OCI-LY3 (cell line): Measurements from ENCODE around the gene PLEKHH2.

Experiments
- H2AFZ ChIP-seq: fragments of 200-600, 300-600 bp; shearing (Covaris generic); 2 replicates; pipeline ENCODE4 v1.6.0; 2014; ENCODE audit warnings: antibody characterized with exemption, low read depth, low read length
- H3K27ac ChIP-seq: fragments of 200-600, 300-600 bp; sonication (generic); 2 replicates; pipeline ENCODE4 v1.5.1; 2014; ENCODE audit warnings: mild to moderate bottlenecking, low read length, moderate library complexity, mixed read lengths
- H3K27me3 ChIP-seq: fragments of 200-600, 300-600 bp; sonication (generic); 2 replicates; pipeline ENCODE4 v1.6.1; 2014; ENCODE audit warnings: low read depth, low read length, mixed read lengths
- H3K36me3 ChIP-seq: fragments of 200-600, 300-600 bp; sonication (generic); replicated peaks from 2 replicates; pipeline ENCODE3; 2014; ENCODE audit warnings: low read depth, low read length, mixed read lengths
- H3K4me1 ChIP-seq: fragments of 300-600, 200-600 bp; sonication (generic); 2 replicates; pipeline ENCODE4 v1.6.1; 2014; ENCODE audit warnings: low read length, mixed read lengths
- H3K4me2 ChIP-seq: fragments of 200-600, 300-600 bp; sonication (generic); 2 replicates; pipeline ENCODE4 v1.6.1; 2014; ENCODE audit warnings: low read length, mixed read lengths
- H3K4me3 ChIP-seq: fragments of 300-600, 200-600 bp; sonication (generic); 2 replicates; pipeline ENCODE4 v1.5.1; 2014; ENCODE audit warnings: antibody characterized with exemption, mild to moderate bottlenecking, low read length, moderate library complexity
- H3K79me2 ChIP-seq: fragments of 300-600, 200-600 bp; shearing (Covaris generic); 2 replicates; pipeline ENCODE4 v1.6.1; 2014; ENCODE audit warnings: mild to moderate bottlenecking, low read length, mixed read lengths
- H3K9ac ChIP-seq: fragments of 300-600, 200-600 bp; shearing (Covaris generic); 2 replicates; pipeline ENCODE4 v1.6.0; 2014; ENCODE audit warnings: mild to moderate bottlenecking, low read length, moderate library complexity
- H3K9me3 ChIP-seq: fragments of 200-600, 300-600 bp; shearing (Covaris generic); 2 replicates; pipeline ENCODE4 v1.6.1; 2014; ENCODE audit warnings: low read length, mixed read lengths; ENCODE audit not compliant: insufficient read depth
- H4K20me1 ChIP-seq: fragments of 200-600, 300-600 bp; sonication (generic); 2 replicates; pipeline ENCODE4 v1.6.1; 2016; ENCODE audit warnings: low read length, mixed read lengths; ENCODE audit not compliant: insufficient read depth
- EZH2phosphoT487 ChIP-seq: fragments of 200-600 bp; shearing (Covaris generic); IDR thresholded peaks from 2 replicates; pipeline ENCODE4 v1.6.1; 2018; ENCODE audit warnings: antibody characterized with exemption, mixed run types, low read depth
- TF ChIP-seq, protein P1 (sequence below): fragments of 200-600, 300-600 bp; sonication (generic); IDR thresholded peaks from 2 replicates; pipeline ENCODE4 v1.5.1; 2014; ENCODE audit warnings: antibody characterized with exemption, low read length, low read depth

Gene PLEKHH2

DNA sequence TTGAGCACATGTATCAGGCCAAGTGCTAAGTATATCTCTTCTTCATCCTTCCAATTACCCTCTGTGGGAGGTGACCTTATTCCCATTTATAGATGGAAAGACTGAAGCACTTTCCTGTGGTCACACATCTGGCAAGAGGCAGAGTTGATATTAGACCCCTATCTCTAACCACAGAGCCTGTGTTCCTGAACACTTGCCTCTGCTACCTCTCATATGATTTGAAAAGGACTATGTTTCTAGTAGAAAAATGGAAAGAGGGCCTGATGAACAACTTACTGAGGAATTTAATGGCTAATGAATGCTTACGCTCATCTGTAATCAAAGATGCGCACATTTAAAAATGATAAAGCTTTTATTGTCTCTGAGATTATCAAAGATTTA, 90.6 kb downstream of the PLEKHH2 start:
- no peak overlapping the region for H3K4me2 ChIP-seq
- H3K36me3 ChIP-seq: no peaks in the 10 kb centered on the region
- H3K4me1 ChIP-seq: no peaks in the 10 kb centered on the region
- no peak overlapping the region for H3K27ac ChIP-seq
- H3K9ac ChIP-seq: no peak overlapping the region
- no peaks in the 10 kb centered on the region for H3K9me3 ChIP-seq
- no peak overlapping the region for H2AFZ ChIP-seq
- H4K20me1 ChIP-seq: no peaks in the 10 kb centered on the region
- no peak overlapping the region for H3K4me3 ChIP-seq
- no peaks in the 10 kb centered on the region for H3K27me3 ChIP-seq
- TF ChIP-seq, protein P1, sequence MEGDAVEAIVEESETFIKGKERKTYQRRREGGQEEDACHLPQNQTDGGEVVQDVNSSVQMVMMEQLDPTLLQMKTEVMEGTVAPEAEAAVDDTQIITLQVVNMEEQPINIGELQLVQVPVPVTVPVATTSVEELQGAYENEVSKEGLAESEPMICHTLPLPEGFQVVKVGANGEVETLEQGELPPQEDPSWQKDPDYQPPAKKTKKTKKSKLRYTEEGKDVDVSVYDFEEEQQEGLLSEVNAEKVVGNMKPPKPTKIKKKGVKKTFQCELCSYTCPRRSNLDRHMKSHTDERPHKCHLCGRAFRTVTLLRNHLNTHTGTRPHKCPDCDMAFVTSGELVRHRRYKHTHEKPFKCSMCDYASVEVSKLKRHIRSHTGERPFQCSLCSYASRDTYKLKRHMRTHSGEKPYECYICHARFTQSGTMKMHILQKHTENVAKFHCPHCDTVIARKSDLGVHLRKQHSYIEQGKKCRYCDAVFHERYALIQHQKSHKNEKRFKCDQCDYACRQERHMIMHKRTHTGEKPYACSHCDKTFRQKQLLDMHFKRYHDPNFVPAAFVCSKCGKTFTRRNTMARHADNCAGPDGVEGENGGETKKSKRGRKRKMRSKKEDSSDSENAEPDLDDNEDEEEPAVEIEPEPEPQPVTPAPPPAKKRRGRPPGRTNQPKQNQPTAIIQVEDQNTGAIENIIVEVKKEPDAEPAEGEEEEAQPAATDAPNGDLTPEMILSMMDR: no peak
- no peak for TF ChIP-seq EZH2phosphoT487
- no peaks in the 10 kb centered on the region for H3K79me2 ChIP-seq

DNA sequence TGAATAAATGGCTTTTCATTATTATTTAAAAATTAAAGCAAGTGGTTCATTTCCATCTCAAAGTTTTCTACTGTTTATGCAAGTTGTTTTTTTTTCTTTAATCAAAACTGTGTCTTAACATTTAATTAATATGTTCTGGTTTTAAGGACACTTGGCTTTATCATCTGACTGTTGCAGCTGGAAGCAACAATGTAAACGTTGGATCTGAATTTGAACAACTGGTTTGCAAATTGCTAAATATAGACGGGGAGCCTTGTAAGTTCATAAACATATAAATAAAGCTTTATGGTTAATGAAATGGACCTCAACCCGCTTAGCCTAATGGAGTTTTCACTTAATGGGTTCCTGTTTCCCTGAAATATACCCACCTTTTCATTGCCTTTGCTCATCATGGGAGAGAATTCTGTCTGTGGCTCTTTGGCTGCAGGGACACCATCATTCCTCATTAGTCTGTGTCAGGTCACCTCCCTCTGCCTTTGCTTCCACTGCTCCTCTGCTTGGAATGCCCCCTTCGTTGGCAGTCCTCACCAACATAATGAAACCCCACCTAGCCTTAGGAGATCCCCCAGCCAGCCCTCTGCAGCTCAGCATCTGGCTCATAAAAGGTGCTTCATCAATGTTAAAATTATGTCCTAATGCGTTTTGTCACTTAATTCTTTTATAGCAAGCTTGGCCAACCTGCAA, 92.6 kb downstream of the PLEKHH2 start:
- Histone ChIP-seq H3K4me1 (no peaks in the 10 kb centered on the region), H3K9ac (no peak overlapping the region), H2AFZ (no peak overlapping the region), H3K27me3 (no peaks in the 10 kb centered on the region), H3K36me3 (no peaks in the 10 kb centered on the region), H3K4me3 (no peak overlapping the region), H3K27ac (no peak overlapping the region), H3K4me2 (no peak overlapping the region), H3K9me3 (no peaks in the 10 kb centered on the region), H3K79me2 (no peaks in the 10 kb centered on the region), H4K20me1 (no peaks in the 10 kb centered on the region)
- TF ChIP-seq, protein P1: no peak
- TF ChIP-seq EZH2phosphoT487: no peak

DNA sequence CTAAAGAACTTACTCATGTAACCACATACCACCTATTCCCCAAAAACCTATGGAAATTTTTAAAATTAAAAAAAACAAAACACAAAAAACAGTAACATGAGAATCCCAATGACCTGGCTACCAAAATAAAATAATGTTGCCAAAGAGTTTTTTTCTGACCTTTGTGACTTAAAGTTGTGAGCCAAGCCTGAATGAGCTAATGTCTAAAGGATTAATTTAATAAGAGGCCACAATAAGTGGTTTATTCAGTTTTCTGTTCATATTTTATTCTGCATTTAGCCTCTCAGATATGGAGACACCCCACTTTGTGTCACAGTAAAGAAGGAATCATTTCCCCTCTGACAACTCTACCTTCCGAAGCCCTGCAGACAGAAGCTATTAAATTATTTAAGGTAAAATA, 94.2 kb downstream of the PLEKHH2 start:
- no peak overlapping the region for H3K4me2 ChIP-seq
- H4K20me1 ChIP-seq: no peaks in the 10 kb centered on the region
- no peak for TF ChIP-seq EZH2phosphoT487
- TF ChIP-seq, protein P1: no peak
- no peaks in the 10 kb centered on the region for H3K36me3 ChIP-seq
- H3K9ac ChIP-seq: no peak overlapping the region
- H3K4me3 ChIP-seq: no peak overlapping the region
- no peak overlapping the region for H2AFZ ChIP-seq
- H3K9me3 ChIP-seq: no peaks in the 10 kb centered on the region
- no peak overlapping the region for H3K27ac ChIP-seq
- H3K27me3 ChIP-seq: no peaks in the 10 kb centered on the region
- H3K79me2 ChIP-seq: no peaks in the 10 kb centered on the region
- no peaks in the 10 kb centered on the region for H3K4me1 ChIP-seq

DNA sequence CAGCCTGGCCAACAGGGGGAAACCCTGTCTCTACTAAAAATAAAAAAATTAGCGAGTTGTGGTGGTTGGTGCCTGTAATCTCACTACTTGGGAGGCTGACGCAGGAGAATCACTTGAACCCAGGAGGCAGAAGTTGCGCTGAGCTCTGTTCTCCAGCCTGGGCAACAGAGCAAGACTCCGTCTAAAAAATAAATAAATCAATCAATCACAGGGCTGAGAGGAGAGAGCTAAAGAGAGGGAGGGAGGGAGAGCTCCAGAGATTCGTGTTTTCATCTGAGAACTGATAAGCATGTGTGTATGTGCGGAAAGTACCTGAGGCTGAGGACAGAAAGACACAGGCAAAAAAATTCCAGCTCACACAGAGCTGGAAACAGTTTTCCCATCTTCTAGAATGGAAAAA, 99.6 kb downstream of the PLEKHH2 start:
- Histone ChIP-seq H3K9ac (no peak overlapping the region), H2AFZ (no peak overlapping the region), H3K4me3 (no peak overlapping the region), H3K79me2 (no peaks in the 10 kb centered on the region), H3K27me3 (peaks cover 19% of the 10 kb centered on the region; the same call in 1 of the 2 replicates), H4K20me1 (no peaks in the 10 kb centered on the region), H3K9me3 (no peaks in the 10 kb centered on the region), H3K4me1 (no peaks in the 10 kb centered on the region), H3K4me2 (no peak overlapping the region), H3K36me3 (no peaks in the 10 kb centered on the region), H3K27ac (no peak overlapping the region)
- no peak for TF ChIP-seq EZH2phosphoT487
- TF ChIP-seq, protein P1: no peak
